SK-N-SH (cell line): ENCODE measurements around the gene TCF23. TPM values are rescaled to one million over a fixed set of nuclear protein-coding genes. Genes with fewer than 3 reads are reported as not detected.

Experiments
- CTCF ChIA-PET: fragments of 300-600, 350-600 bp; formaldehyde crosslinking; extraction: SDS; loops from one replicate; lab custom pipeline; 2021; lab: Yijun Ruan, JAX
- POLR2A ChIA-PET: fragments of 350-600 bp; sonication (Branson Sonifier 250); formaldehyde crosslinking; extraction: SDS; loops from one replicate; lab custom pipeline; 2020; ENCODE audit warnings: antibody characterized with exemption, inconsistent platforms; lab: Yijun Ruan, JAX
- DNase-seq: peaks from one replicate; pipeline ENCODE4 v3.0.0; 2012
- H2AFZ ChIP-seq: fragments of 200-600 bp; sonication (generic); 2 replicates; pipeline ENCODE4 v1.8.1; 2016; ENCODE audit warnings: antibody characterized with exemption, mild to moderate bottlenecking, low read depth
- H3F3A ChIP-seq: fragments of 200-600 bp; sonication (generic); replicated peaks from 2 replicates; pipeline ENCODE3; 2016; ENCODE audit warnings: antibody characterized with exemption, mild to moderate bottlenecking; ENCODE audit not compliant: insufficient read depth
- H3K27ac ChIP-seq, 2 experiments: fragments of 200-500 bp in 1 of 2; fragments of 200-600 bp in 1 of 2; sonication (Bioruptor generic) in 1 of 2; sonication (generic), shearing (Covaris generic) in 1 of 2; 2 replicates each; pipeline versions ENCODE4 v1.5.1 to v1.6.1; 2014 to 2016; ENCODE audit warnings: low read depth in 2 of 2, inconsistent platforms in 1 of 2, low read length in 1 of 2, mild to moderate bottlenecking in 1 of 2, mixed read lengths in 1 of 2
- H3K27me3 ChIP-seq: fragments of 200-600 bp; sonication (generic), shearing (Covaris generic); 2 replicates; pipeline ENCODE4 v1.6.1; 2016; ENCODE audit warnings: mixed run types; ENCODE audit not compliant: insufficient read depth
- H3K36me3 ChIP-seq, 2 experiments: fragments of 200-500 bp in 1 of 2; fragments of 200-600 bp in 1 of 2; sonication (Bioruptor generic) in 1 of 2; sonication (generic) in 1 of 2; replicated peaks in 1 of 2; 2 replicates each; pipeline versions ENCODE3 to v1.5.1; 2014 to 2016; ENCODE audit warnings: low read length in 1 of 2, mild to moderate bottlenecking in 1 of 2; ENCODE audit not compliant: insufficient read depth in 2 of 2, control insufficient read depth in 1 of 2
- H3K4me1 ChIP-seq, 2 experiments: fragments of 200-500 bp in 1 of 2; fragments of 200-600 bp in 1 of 2; sonication (Bioruptor generic) in 1 of 2; sonication (generic), shearing (Covaris generic) in 1 of 2; 2 replicates each; pipeline versions ENCODE4 v1.5.1 to v1.6.1; 2014 to 2016; ENCODE audit warnings: low read depth in 1 of 2, low read length in 1 of 2, mixed run types in 1 of 2; ENCODE audit not compliant: insufficient read depth in 2 of 2, control insufficient read depth in 1 of 2
- H3K4me2 ChIP-seq: fragments of 200-600 bp; sonication (generic), shearing (Covaris generic); 2 replicates; pipeline ENCODE4 v1.6.1; 2017; ENCODE audit warnings: mixed run types
- H3K4me3 ChIP-seq, 2 experiments: fragments of 200-500 bp in 1 of 2; fragments of 200-600 bp in 1 of 2; sonication (Bioruptor generic) in 1 of 2; sonication (generic), shearing (Covaris generic) in 1 of 2; 2 replicates each; pipeline versions ENCODE4 v1.5.1 to v1.8.1; 2014 to 2016; ENCODE audit warnings: low read depth in 2 of 2, inconsistent platforms in 1 of 2, low read length in 1 of 2, mild to moderate bottlenecking in 1 of 2, mixed read lengths in 1 of 2, moderate library complexity in 1 of 2
- H3K79me2 ChIP-seq: fragments of 200-600 bp; sonication (generic); 2 replicates; pipeline ENCODE4 v1.8.1; 2017; ENCODE audit warnings: mild to moderate bottlenecking; ENCODE audit not compliant: insufficient read depth
- H3K9ac ChIP-seq: fragments of 200-600 bp; sonication (generic); 2 replicates; pipeline ENCODE4 v1.6.1; 2017; ENCODE audit warnings: mixed run types
- H3K9me2 ChIP-seq: fragments of 200-600 bp; sonication (generic); 2 replicates; pipeline ENCODE4 v1.6.1; 2017; ENCODE audit warnings: mixed run types
- H3K9me3 ChIP-seq: fragments of 200-600 bp; sonication (generic); 2 replicates; pipeline ENCODE4 v1.6.1; 2017; ENCODE audit warnings: mixed run types, mild to moderate bottlenecking, moderate library complexity
- H4K20me1 ChIP-seq: fragments of 200-600 bp; sonication (generic); 2 replicates; pipeline ENCODE4 v1.6.1; 2017; ENCODE audit warnings: mild to moderate bottlenecking, mixed run types; ENCODE audit not compliant: insufficient read depth
- CHD2 ChIP-seq: fragments of 150-350 bp; IDR thresholded peaks from 2 replicates; pipeline ENCODE4 v1.6.1; 2018; ENCODE audit warnings: low read length; ENCODE audit not compliant: partially characterized antibody
- CTCF ChIP-seq: fragments of 200-600 bp; sonication (generic); IDR thresholded peaks from 2 replicates; pipeline ENCODE4 v1.6.1; 2017; ENCODE audit warnings: antibody characterized with exemption, mild to moderate bottlenecking, moderate library complexity
- EZH2phosphoT487 ChIP-seq: fragments of 200-600 bp; sonication (generic); IDR thresholded peaks from 2 replicates; pipeline ENCODE4 v1.6.1; 2017; ENCODE audit warnings: low read depth, mixed run types, mild to moderate bottlenecking, antibody characterized with exemption, moderate library complexity, borderline replicate concordance
- GABPA ChIP-seq: IDR thresholded peaks from 2 replicates; pipeline ENCODE4 v1.4.0; 2012; ENCODE audit warnings: low read depth, mild to moderate bottlenecking
- GATA2 ChIP-seq: sonication (generic); formaldehyde crosslinking; IDR thresholded peaks from 2 replicates; pipeline ENCODE4 v1.5.0; 2020; ENCODE audit warnings: mild to moderate bottlenecking, missing genetic modification reagents
- JUND ChIP-seq: IDR thresholded peaks from 2 replicates; pipeline ENCODE4 v1.4.0; 2012
- MAX ChIP-seq: IDR thresholded peaks from 2 replicates; pipeline ENCODE4 v1.4.0; 2012; ENCODE audit warnings: low read depth
- MXI1 ChIP-seq: IDR thresholded peaks from 2 replicates; pipeline ENCODE4 v1.6.1; 2012; ENCODE audit warnings: mild to moderate bottlenecking, low read depth, low read length, improper control_type of control experiment
- NFIC ChIP-seq: IDR thresholded peaks from 2 replicates; pipeline ENCODE4 v1.4.0; 2012; ENCODE audit warnings: borderline replicate concordance
- NRF1 ChIP-seq: IDR thresholded peaks from 2 replicates; pipeline ENCODE4 v1.6.1; 2012; ENCODE audit warnings: low read depth, mild to moderate bottlenecking, low read length
- RAD21 ChIP-seq: IDR thresholded peaks from 2 replicates; pipeline ENCODE4 v1.6.1; 2012; ENCODE audit warnings: mild to moderate bottlenecking, low read length
- RCOR1 ChIP-seq: fragments of 150-350 bp; IDR thresholded peaks from 2 replicates; pipeline ENCODE4 v1.6.1; 2017; ENCODE audit warnings: antibody characterized with exemption, low read length
- TEAD4 ChIP-seq: IDR thresholded peaks from 2 replicates; pipeline ENCODE4 v1.4.0; 2012; ENCODE audit warnings: mild to moderate bottlenecking, borderline replicate concordance; ENCODE audit not compliant: insufficient read depth
- USF1 ChIP-seq: IDR thresholded peaks from 2 replicates; pipeline ENCODE4 v1.4.0; 2012; ENCODE audit warnings: low read depth, borderline replicate concordance
- WGBS: methylation state at CpG from one replicate; pipeline ENCODE4 v1.1.6; 2017; ENCODE audit warnings: low lambda C conversion rate; 5-methylcytosine and 5-hydroxymethylcytosine counted together
- polyA plus RNA-seq, 3 experiments: library from polyadenylated mRNA; depleted of rRNA; stranded (reverse); fragments of >200 nt; gene quantifications; 2 replicates each; pipeline ENCODE4 v1.2.3, GENCODE V29; 2012
- TF ChIP-seq, protein P1 (sequence below): fragments of 150-350 bp; IDR thresholded peaks from 2 replicates; pipeline ENCODE4 v1.6.1; 2016; ENCODE audit warnings: mild to moderate bottlenecking, low read depth, low read length
- TF ChIP-seq, protein P2 (sequence below): IDR thresholded peaks from 2 replicates; pipeline ENCODE4 v1.4.0; 2012; ENCODE audit warnings: low read depth, borderline replicate concordance
- TF ChIP-seq, protein P3 (sequence below): fragments of 150-350 bp; IDR thresholded peaks from 2 replicates; pipeline ENCODE4 v1.6.1; 2017; ENCODE audit warnings: antibody characterized with exemption, low read length, low read depth, borderline replicate concordance
- TF ChIP-seq, protein P4 (sequence below): IDR thresholded peaks from 2 replicates; pipeline ENCODE4; 2012

The TCF23 gene
- polyA plus RNA-seq, 1 of the 3 experiments (the other 2 are of a cell fraction) = not detected

- Histone ChIP-seq H3F3A (peaks cover 4% of the 10 kb centered on the region), H3K36me3 (no peaks in the 10 kb centered on the region), H3K79me2 (no peaks in the 10 kb centered on the region), H3K9me2 (no peaks in the 10 kb centered on the region), H3K27ac (no peak overlapping the region), H4K20me1 (no peaks in the 10 kb centered on the region), H3K27me3 (no peaks in the 10 kb centered on the region), H3K4me2 (no peak overlapping the region), H3K9me3 (no peaks in the 10 kb centered on the region), H2AFZ (no peak overlapping the region), H3K9ac (no peak overlapping the region), H3K4me1 (peaks cover 3 to 29% of the 10 kb centered on the region in 2 experiments; a peak in 3 of 4 replicates), H3K4me3 (no peak overlapping the region)
- TF ChIP-seq, protein P1, sequence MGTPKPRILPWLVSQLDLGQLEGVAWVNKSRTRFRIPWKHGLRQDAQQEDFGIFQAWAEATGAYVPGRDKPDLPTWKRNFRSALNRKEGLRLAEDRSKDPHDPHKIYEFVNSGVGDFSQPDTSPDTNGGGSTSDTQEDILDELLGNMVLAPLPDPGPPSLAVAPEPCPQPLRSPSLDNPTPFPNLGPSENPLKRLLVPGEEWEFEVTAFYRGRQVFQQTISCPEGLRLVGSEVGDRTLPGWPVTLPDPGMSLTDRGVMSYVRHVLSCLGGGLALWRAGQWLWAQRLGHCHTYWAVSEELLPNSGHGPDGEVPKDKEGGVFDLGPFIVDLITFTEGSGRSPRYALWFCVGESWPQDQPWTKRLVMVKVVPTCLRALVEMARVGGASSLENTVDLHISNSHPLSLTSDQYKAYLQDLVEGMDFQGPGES = no peak
- TF ChIP-seq, protein P2, sequence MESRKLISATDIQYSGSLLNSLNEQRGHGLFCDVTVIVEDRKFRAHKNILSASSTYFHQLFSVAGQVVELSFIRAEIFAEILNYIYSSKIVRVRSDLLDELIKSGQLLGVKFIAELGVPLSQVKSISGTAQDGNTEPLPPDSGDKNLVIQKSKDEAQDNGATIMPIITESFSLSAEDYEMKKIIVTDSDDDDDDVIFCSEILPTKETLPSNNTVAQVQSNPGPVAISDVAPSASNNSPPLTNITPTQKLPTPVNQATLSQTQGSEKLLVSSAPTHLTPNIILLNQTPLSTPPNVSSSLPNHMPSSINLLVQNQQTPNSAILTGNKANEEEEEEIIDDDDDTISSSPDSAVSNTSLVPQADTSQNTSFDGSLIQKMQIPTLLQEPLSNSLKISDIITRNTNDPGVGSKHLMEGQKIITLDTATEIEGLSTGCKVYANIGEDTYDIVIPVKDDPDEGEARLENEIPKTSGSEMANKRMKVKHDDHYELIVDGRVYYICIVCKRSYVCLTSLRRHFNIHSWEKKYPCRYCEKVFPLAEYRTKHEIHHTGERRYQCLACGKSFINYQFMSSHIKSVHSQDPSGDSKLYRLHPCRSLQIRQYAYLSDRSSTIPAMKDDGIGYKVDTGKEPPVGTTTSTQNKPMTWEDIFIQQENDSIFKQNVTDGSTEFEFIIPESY = no peak
- TF ChIP-seq, protein P3, sequence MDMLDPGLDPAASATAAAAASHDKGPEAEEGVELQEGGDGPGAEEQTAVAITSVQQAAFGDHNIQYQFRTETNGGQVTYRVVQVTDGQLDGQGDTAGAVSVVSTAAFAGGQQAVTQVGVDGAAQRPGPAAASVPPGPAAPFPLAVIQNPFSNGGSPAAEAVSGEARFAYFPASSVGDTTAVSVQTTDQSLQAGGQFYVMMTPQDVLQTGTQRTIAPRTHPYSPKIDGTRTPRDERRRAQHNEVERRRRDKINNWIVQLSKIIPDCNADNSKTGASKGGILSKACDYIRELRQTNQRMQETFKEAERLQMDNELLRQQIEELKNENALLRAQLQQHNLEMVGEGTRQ = no peak
- no peak for TF ChIP-seq GATA2
- no peak for TF ChIP-seq EZH2phosphoT487
- TF ChIP-seq NFIC = no peak
- no peak for TF ChIP-seq TEAD4
- no peak for TF ChIP-seq CHD2
- no peak for TF ChIP-seq CTCF
- no peak for TF ChIP-seq USF1
- TF ChIP-seq JUND = no peak
- TF ChIP-seq NRF1 = no peak
- no peak for TF ChIP-seq MXI1
- TF ChIP-seq, protein P4, sequence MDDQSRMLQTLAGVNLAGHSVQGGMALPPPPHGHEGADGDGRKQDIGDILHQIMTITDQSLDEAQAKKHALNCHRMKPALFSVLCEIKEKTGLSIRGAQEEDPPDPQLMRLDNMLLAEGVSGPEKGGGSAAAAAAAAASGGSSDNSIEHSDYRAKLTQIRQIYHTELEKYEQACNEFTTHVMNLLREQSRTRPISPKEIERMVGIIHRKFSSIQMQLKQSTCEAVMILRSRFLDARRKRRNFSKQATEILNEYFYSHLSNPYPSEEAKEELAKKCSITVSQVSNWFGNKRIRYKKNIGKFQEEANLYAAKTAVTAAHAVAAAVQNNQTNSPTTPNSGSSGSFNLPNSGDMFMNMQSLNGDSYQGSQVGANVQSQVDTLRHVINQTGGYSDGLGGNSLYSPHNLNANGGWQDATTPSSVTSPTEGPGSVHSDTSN = no peak
- TF ChIP-seq GABPA = no peak
- no peak for TF ChIP-seq RAD21
- TF ChIP-seq MAX = no peak
- TF ChIP-seq RCOR1 = no peak
- WGBS = 82% methylated on average over 3 of the region's 3 CpGs
- ChIA-PET CTCF (interaction anchor here (0.7 to 4.0 kb wide), 7 partner anchors 9 to 87 kb away, joined by 3 to 24 read pairs (median 4); no protein-coding TSS in a partner anchor), POLR2A (interaction anchor here (1.6 kb wide), 1 partner anchor 44 kb away, joined by 4 read pairs; the partner anchor contains the start of gene PREB)
- no peak for DNase-seq
Observed at GRCh38 chr2:27178469-27178868, 29.7 kb downstream of the TCF23 start.
